ENCODE results near the gene SCYL2. TPM values are rescaled to one million over a fixed set of nuclear protein-coding genes. Genes with fewer than 3 reads are reported as not detected.

SCYL2 gene
- total and polyA plus RNA-seq, 9 donors, result 11.0 to 47.6 (median 37.1) TPM

DNA sequence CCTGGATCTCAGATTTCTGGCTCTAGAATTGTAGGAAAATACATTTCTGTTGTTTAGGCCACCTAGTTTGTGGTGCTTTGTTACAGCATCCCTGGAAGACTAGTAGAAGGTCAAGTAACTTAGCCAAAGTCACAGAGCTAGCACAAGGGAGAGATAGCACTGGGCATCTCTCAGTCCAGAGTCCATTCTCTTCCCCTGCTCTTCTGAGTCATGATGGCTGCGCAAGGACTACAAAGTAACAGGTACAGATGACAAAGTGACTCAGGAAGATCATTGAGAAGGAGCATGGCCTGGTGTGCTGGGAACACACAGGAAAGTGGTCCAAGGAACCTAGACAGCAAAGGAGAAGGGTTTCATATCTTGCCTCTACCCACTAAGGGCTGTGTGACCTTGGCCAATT lies 109.2 kb downstream of the SCYL2 start:
- Histone ChIP-seq H3K36me3 (no peaks in the 10 kb centered on the region), H3K27ac (no peak overlapping the region), H3K9me3 (no peaks in the 10 kb centered on the region), H3K4me1 (ENCODE audit: insufficient read depth) (no peaks in the 10 kb centered on the region), H3K4me3 (no peak overlapping the region), H3K27me3 (no peaks in the 10 kb centered on the region)
- intact Hi-C loops (cut with DNase I), result no loop called here
- TF ChIP-seq POLR2A (IDR thresholded peaks at IDR 0.05) (no peak), EP300 (IDR thresholded peaks at IDR 0.05) (no peak), CTCF (IDR thresholded peaks at IDR 0.05) (no peak)
- no peak for DNase-seq
- WGBS, 3 donors, result 94 to 100% (median 98%) methylated on average over 1 of the region's 1 CpG

DNA sequence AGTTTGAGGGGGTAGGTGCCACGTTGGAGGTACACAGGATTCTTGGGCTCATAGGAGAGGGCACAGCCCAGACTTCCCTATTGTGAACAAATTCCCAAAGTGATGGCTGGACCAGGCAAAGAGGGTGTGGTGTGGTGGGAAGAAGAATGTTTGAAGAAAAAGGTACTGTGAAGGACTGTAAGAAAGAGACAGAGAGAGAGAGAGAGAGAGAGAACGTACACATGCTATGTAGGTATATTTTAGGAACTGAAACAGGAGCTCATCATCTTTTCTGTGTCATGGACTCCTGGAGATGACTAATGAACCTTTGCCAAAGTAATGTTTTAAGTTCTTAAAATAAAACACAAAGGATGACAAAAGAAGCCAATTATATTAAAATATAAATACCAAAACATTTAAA lies 114.4 kb downstream of the SCYL2 start:
- DNase-seq, result no peak
- H3K27me3 ChIP-seq, result no peaks in the 10 kb centered on the region
- no peaks in the 10 kb centered on the region for H3K4me1 ChIP-seq (ENCODE audit: insufficient read depth)
- H3K36me3 ChIP-seq, result no peaks in the 10 kb centered on the region
- no peak for TF ChIP-seq CTCF (IDR thresholded peaks at IDR 0.05)
- H3K9me3 ChIP-seq, result no peaks in the 10 kb centered on the region
- no peak overlapping the region for H3K4me3 ChIP-seq
- intact Hi-C loops (cut with DNase I), result no loop called here
- WGBS, 3 donors, result 77 to 82% (median 80%) methylated on average over 2 of the region's 2 CpGs
- no peak overlapping the region for H3K27ac ChIP-seq

DNA sequence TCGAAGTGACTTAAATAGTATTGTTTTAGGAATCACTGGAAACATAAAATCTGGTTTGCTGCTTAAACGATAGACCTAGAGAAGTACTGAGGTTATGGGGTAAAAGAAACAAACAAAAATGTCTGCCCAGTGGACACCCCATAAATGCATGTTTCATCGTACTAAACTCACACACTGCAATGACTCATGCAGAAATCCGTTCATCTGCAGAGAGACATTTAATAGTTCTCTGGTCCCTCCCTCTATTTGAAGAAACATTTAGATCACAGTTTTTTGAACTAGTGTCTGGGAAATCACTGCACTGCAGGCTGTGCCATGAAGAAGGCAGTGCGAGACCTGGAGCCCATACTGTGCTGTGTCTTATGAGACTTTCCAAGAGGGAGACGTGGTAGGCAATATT lies 115.4 kb downstream of the SCYL2 start:
- no peak overlapping the region for H3K27ac ChIP-seq
- 74 to 80% (median 78%) methylated on average over 6 of the region's 6 CpGs for WGBS, 3 donors
- intact Hi-C loops (cut with DNase I), result no loop called here

DNA sequence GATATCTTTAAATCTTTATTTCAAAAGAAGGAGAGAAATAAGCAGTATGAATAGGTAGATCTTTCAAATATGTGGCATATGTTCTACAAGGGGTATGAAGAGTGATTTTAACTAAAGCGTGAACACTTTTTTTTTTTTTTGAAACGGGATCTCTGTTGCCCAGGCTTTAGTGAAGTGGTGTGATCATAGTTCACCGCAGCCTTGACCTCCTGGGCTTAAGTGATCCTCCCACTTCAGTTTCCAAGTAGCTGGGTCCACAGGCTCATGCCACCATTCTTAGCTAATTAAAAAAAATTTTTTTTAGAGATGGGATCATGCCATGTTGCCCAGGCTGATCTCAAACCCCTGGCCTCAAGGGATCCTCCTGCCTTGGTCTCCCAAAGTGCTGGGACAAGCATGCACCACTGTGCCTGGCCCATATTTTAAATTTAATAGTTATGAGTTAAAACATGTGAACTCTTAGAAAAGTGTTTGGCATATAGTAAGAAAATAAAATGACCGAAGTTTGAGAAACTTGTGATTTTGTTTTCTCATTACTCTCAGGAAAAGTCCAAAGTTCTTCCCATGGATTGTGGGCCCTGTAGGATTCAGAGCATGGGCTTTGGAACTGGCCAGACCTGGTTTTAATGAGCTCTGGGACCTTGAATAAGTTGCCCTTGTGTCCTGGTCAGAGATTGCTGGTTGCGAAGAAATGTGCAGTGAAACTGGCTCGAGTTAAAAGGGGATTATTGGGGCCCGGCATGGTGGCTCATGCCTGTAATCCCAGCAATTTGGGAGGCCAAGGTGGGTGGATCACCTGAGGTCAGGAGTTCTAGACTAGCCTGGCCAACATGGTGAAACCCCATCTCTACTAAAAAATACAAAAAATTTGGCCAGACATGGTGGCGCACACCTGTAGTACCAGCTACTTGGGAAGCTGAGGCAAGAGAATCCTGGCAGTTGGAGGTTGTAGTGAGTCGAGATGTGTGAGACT lies 116.9 kb downstream of the SCYL2 start:
- TF ChIP-seq POLR2A (IDR thresholded peaks at IDR 0.05) (no peak), EP300 (IDR thresholded peaks at IDR 0.05) (no peak), CTCF (IDR thresholded peaks at IDR 0.05) (no peak)
- no peaks in the 10 kb centered on the region for H3K36me3 ChIP-seq
- H3K27me3 ChIP-seq, result no peaks in the 10 kb centered on the region
- H3K9me3 ChIP-seq, result no peaks in the 10 kb centered on the region
- intact Hi-C loops (cut with DNase I), result no loop called here
- H3K4me1 ChIP-seq (ENCODE audit: insufficient read depth), result no peaks in the 10 kb centered on the region
- no peak for DNase-seq
- WGBS, 3 donors, result 77 to 84% (median 82%) methylated on average over 9 of the region's 9 CpGs
- H3K27ac ChIP-seq, result no peak overlapping the region
- H3K4me3 ChIP-seq, result no peak overlapping the region

More for the DNA sequence above, 115.4 kb downstream of the SCYL2 start:
- no peaks in the 10 kb centered on the region for H3K4me1 ChIP-seq (ENCODE audit: insufficient read depth)
- no peak for DNase-seq
- H3K4me3 ChIP-seq, result no peak overlapping the region
- no peak for TF ChIP-seq POLR2A (IDR thresholded peaks at IDR 0.05)
- TF ChIP-seq CTCF (IDR thresholded peaks at IDR 0.05), result no peak
- TF ChIP-seq EP300 (IDR thresholded peaks at IDR 0.05), result no peak
- H3K36me3 ChIP-seq, result no peaks in the 10 kb centered on the region
- no peaks in the 10 kb centered on the region for H3K9me3 ChIP-seq
- no peaks in the 10 kb centered on the region for H3K27me3 ChIP-seq

Data from ovary (tissue), 9 donors.